GM23338 (cell line): Measurements from ENCODE around the gene H2BK1. TPM values are rescaled to one million over a fixed set of nuclear protein-coding genes. Genes with fewer than 3 reads are reported as not detected.

Source experiments
- ATAC-seq: fragments of 200-7000 bp; cut with Tn5 transposase; 3 replicates; pipeline ENCODE4 v1.9.1; 2020
- DNase-seq: peaks from one replicate; pipeline ENCODE4 v3.0.0-alpha.2; 2015; ENCODE audit warnings: low spot score
- H2AFZ ChIP-seq: fragments of 200-600 bp; sonication (generic); 2 replicates; pipeline ENCODE4 v1.8.0; 2016; ENCODE audit warnings: antibody characterized with exemption, mild to moderate bottlenecking, moderate library complexity
- H3F3A ChIP-seq: fragments of 200-600 bp; sonication (generic); replicated peaks from 2 replicates; pipeline ENCODE4 v1.8.0; 2017; ENCODE audit warnings: antibody characterized with exemption, mixed run types, low read depth
- H3K27ac ChIP-seq: fragments of 200-600 bp; sonication (generic); 2 replicates; pipeline ENCODE4 v1.6.1; 2016; ENCODE audit warnings: low read depth
- H3K27me3 ChIP-seq: fragments of 200-600 bp; sonication (generic); 2 replicates; pipeline ENCODE4 v1.8.0; 2016; ENCODE audit warnings: mild to moderate bottlenecking, mixed run types, moderate library complexity; ENCODE audit not compliant: insufficient read depth
- H3K36me3 ChIP-seq: fragments of 200-600 bp; sonication (generic); 2 replicates; pipeline ENCODE4 v1.8.0; 2016; ENCODE audit warnings: mild to moderate bottlenecking; ENCODE audit not compliant: insufficient read depth
- H3K4me1 ChIP-seq: fragments of 200-600 bp; sonication (generic); 2 replicates; pipeline ENCODE4 v1.8.0; 2016; ENCODE audit warnings: mild to moderate bottlenecking, moderate library complexity; ENCODE audit not compliant: insufficient read depth
- H3K4me2 ChIP-seq: fragments of 200-600 bp; sonication (generic); 2 replicates; pipeline ENCODE4 v1.7.1; 2017; ENCODE audit warnings: mixed run types
- H3K4me3 ChIP-seq: fragments of 200-600 bp; sonication (generic); 2 replicates; pipeline ENCODE4 v1.6.1; 2016; ENCODE audit warnings: mixed run types
- H3K79me2 ChIP-seq: fragments of 200-600 bp; sonication (generic); replicated peaks from 2 replicates; pipeline ENCODE4 v1.8.0; 2017; ENCODE audit warnings: mild to moderate bottlenecking; ENCODE audit not compliant: insufficient read depth
- H3K9me2 ChIP-seq: fragments of 200-600 bp; sonication (generic); 2 replicates; pipeline ENCODE4 v1.8.0; 2017; ENCODE audit not compliant: insufficient read depth
- H4K20me1 ChIP-seq: fragments of 200-600 bp; sonication (generic); replicated peaks from 2 replicates; pipeline ENCODE4 v1.8.0; 2017; ENCODE audit warnings: mild to moderate bottlenecking; ENCODE audit not compliant: insufficient read depth
- H3K27ac Mint-ChIP-seq: 2 replicates; pipeline ENCODE4 v1.8.0; 2020; ENCODE audit warnings: inconsistent platforms, mild to moderate bottlenecking, moderate library complexity, mixed read lengths
- H3K27me3 Mint-ChIP-seq: 3 replicates; pipeline ENCODE4 v1.8.0; 2022; ENCODE audit warnings: low read depth, mild to moderate bottlenecking, moderate library complexity, mixed read lengths, inconsistent platforms; ENCODE audit not compliant: insufficient read depth, poor library complexity
- H3K36me3 Mint-ChIP-seq: 3 replicates; pipeline ENCODE4 v1.8.0; 2021; ENCODE audit warnings: low read depth, mild to moderate bottlenecking, inconsistent platforms, moderate library complexity, mixed read lengths
- H3K4me1 Mint-ChIP-seq: 3 replicates; pipeline ENCODE4 v1.8.0; 2020; ENCODE audit warnings: mild to moderate bottlenecking, inconsistent platforms, mixed read lengths
- H3K4me3 Mint-ChIP-seq: 3 replicates; pipeline ENCODE4 v1.8.0; 2021; ENCODE audit warnings: moderate library complexity, mild to moderate bottlenecking, inconsistent platforms, mixed read lengths
- H3K9me3 Mint-ChIP-seq: 3 replicates; pipeline ENCODE4 v1.8.0; 2020; ENCODE audit warnings: moderate library complexity, mild to moderate bottlenecking, inconsistent platforms, mixed read lengths
- CREB1 ChIP-seq: fragments of 250-450 bp; sonication (Bioruptor Pico); IDR thresholded peaks from 2 replicates; pipeline ENCODE4 v1.5.0; 2020; ENCODE audit warnings: low read depth, mild to moderate bottlenecking, moderate library complexity
- EZH2 ChIP-seq: fragments of 200-600 bp; sonication (generic); IDR thresholded peaks from one replicate; pipeline ENCODE4 v1.8.0; 2017; ENCODE audit warnings: antibody characterized with exemption, mild to moderate bottlenecking, low read depth; ENCODE audit not compliant: unreplicated experiment
- EZH2phosphoT487 ChIP-seq: fragments of 200-600 bp; sonication (generic); IDR thresholded peaks from one replicate; pipeline ENCODE4 v1.8.1; 2018; ENCODE audit warnings: antibody characterized with exemption; ENCODE audit not compliant: unreplicated experiment
- JUNB ChIP-seq: IDR thresholded peaks from one replicate; pipeline ENCODE4 v1.6.1; 2016; ENCODE audit warnings: antibody characterized with exemption; ENCODE audit not compliant: unreplicated experiment
- NANOG ChIP-seq: IDR thresholded peaks from 2 replicates; pipeline ENCODE4 v1.6.1; 2016; ENCODE audit warnings: antibody characterized with exemption, borderline replicate concordance
- POLR2AphosphoS5 ChIP-seq: IDR thresholded peaks from 2 replicates; pipeline ENCODE4 v1.6.1; 2016; ENCODE audit warnings: antibody characterized with exemption, low read depth
- STAT1 ChIP-seq: IDR thresholded peaks from one replicate; pipeline ENCODE4 v1.6.1; 2016; ENCODE audit warnings: antibody characterized with exemption; ENCODE audit not compliant: unreplicated experiment
- ZNF114 ChIP-seq: fragments of 250-450 bp; sonication (Bioruptor Pico); IDR thresholded peaks from 2 replicates; pipeline ENCODE4 v1.5.0; 2020; ENCODE audit warnings: mild to moderate bottlenecking, moderate library complexity
- ZNF331 ChIP-seq: fragments of 250-450 bp; sonication (Bioruptor Pico); IDR thresholded peaks from 2 replicates; pipeline ENCODE4 v1.5.0; 2020; ENCODE audit warnings: low read depth, mild to moderate bottlenecking, moderate library complexity
- polyA plus RNA-seq: library from polyadenylated mRNA; unstranded; fragments of >200 nt; fragmentation: Nextera tagmentation; extraction: Ambion mirVana; gene quantifications from 2 replicates; pipeline ENCODE4 v1.2.1, GENCODE V29; 2016
- total RNA-seq: library from RNA; depleted of rRNA; stranded (reverse); fragments of >200 nt; shearing (Covaris generic); gene quantifications from 2 replicates; pipeline ENCODE4 v1.2.3, GENCODE V29; 2014
- TF ChIP-seq, protein P1 (sequence below): IDR thresholded peaks from 2 replicates; pipeline ENCODE4 v1.6.1; 2016; ENCODE audit warnings: antibody characterized with exemption
- TF ChIP-seq, protein P2 (sequence below): IDR thresholded peaks from one replicate; pipeline ENCODE4 v1.6.1; 2018; ENCODE audit warnings: antibody characterized with exemption; ENCODE audit not compliant: unreplicated experiment
- TF ChIP-seq, protein P3 (sequence below), 2 experiments: fragments of 200-600 bp in 1 of 2; sonication (generic) in 1 of 2; conservative IDR thresholded peaks; 2 replicates each; pipeline versions ENCODE4 v1.5.1 to v1.6.1; 2016 to 2017; ENCODE audit warnings: antibody characterized with exemption in 2 of 2, low read depth in 2 of 2, mild to moderate bottlenecking in 2 of 2, moderate library complexity in 1 of 2

The H2BK1 gene
- total and polyA plus RNA-seq, 2 experiments from 2014 or later, result not detected

DNA sequence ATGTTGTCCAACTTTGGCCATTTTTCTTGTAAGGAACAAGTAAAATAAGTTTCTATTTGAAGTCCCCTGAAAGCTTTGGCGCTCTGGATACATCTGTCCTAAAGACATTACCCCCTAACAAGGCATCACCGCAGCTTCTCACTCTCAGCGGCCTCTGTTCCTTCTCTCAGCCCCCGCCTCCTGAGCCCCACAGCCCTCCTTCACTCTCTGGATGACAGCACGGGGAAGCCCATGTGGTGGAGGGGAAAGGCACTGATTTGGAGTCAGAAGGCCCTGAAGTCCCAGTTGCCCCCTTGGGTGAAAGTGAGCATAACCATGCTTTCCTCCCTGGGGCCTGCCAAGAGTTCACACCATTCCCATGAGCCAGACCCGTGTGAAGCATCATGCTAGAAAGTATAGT lies 4.6 kb downstream of the H2BK1 start:
- H3K36me3 ChIP-seq, result no peaks in the 10 kb centered on the region
- peaks cover 22% of the 10 kb centered on the region for H3K27me3 Mint-ChIP-seq
- DNase-seq, result no peak

DNA sequence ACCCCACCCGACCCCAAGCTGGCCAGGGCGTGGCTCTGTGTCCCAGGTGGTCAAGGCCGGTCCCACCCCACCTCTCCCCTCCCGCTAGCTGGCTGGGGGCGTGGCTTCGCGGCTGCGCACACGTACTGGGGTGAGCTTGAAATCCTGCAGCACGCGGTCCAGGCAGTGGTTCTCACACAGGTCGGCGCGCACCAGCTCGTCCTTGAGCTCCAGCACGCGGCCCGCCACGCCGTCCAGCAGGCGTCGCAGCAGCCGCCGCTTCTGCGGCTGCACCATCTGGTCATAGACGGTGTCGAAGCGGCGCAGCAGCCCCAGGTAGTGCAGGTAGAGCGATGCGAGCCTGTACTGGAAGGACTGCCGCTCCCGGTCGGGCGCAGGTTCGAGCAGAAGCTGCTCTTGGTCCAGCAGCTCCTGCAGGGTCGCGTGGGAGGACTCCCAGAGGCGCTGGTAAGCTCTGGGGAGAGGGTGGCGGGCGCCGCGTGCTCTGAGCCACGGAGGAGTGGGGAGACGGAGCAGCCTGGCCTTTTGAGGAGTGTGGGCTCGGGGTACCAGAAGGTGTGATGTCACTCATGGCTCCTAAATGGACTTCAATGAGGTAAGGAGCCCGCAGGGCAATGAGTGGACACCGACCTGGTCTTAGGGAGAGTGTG lies 5.8 kb downstream of the H2BK1 start:
- H3K4me1 ChIP-seq, result no peaks in the 10 kb centered on the region
- no peaks in the 10 kb centered on the region for H3K9me2 ChIP-seq
- Mint-ChIP-seq H3K36me3 (no peaks in the 10 kb centered on the region; the same call in 2 of the 3 replicates), H3K4me3 (no peak overlapping the region), H3K27me3 (peaks cover 21% of the 10 kb centered on the region), H3K27ac (no peak overlapping the region), H3K4me1 (peaks cover 2% of the 10 kb centered on the region; the same call in 1 of the 3 replicates), H3K9me3 (no peaks in the 10 kb centered on the region)
- no peaks in the 10 kb centered on the region for H3K79me2 ChIP-seq
- no peaks in the 10 kb centered on the region for H3F3A ChIP-seq
- ATAC-seq (peak; percentile 17), DNase-seq (no peak)
- H3K27me3 ChIP-seq, result no peaks in the 10 kb centered on the region
- no peak overlapping the region for H3K4me2 ChIP-seq
- H4K20me1 ChIP-seq, result no peaks in the 10 kb centered on the region
- H3K27ac ChIP-seq, result no peak overlapping the region
- H2AFZ ChIP-seq, result 0 out of 2 replicates have a peak overlapping the region, but pooled peaks have one; percentile 18
- H3K36me3 ChIP-seq, result no peaks in the 10 kb centered on the region
- H3K4me3 ChIP-seq, result no peak overlapping the region
- no peak for TF ChIP-seq EZH2phosphoT487
- TF ChIP-seq, protein P1, sequence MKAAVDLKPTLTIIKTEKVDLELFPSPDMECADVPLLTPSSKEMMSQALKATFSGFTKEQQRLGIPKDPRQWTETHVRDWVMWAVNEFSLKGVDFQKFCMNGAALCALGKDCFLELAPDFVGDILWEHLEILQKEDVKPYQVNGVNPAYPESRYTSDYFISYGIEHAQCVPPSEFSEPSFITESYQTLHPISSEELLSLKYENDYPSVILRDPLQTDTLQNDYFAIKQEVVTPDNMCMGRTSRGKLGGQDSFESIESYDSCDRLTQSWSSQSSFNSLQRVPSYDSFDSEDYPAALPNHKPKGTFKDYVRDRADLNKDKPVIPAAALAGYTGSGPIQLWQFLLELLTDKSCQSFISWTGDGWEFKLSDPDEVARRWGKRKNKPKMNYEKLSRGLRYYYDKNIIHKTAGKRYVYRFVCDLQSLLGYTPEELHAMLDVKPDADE, result no peak
- TF ChIP-seq, protein P2, sequence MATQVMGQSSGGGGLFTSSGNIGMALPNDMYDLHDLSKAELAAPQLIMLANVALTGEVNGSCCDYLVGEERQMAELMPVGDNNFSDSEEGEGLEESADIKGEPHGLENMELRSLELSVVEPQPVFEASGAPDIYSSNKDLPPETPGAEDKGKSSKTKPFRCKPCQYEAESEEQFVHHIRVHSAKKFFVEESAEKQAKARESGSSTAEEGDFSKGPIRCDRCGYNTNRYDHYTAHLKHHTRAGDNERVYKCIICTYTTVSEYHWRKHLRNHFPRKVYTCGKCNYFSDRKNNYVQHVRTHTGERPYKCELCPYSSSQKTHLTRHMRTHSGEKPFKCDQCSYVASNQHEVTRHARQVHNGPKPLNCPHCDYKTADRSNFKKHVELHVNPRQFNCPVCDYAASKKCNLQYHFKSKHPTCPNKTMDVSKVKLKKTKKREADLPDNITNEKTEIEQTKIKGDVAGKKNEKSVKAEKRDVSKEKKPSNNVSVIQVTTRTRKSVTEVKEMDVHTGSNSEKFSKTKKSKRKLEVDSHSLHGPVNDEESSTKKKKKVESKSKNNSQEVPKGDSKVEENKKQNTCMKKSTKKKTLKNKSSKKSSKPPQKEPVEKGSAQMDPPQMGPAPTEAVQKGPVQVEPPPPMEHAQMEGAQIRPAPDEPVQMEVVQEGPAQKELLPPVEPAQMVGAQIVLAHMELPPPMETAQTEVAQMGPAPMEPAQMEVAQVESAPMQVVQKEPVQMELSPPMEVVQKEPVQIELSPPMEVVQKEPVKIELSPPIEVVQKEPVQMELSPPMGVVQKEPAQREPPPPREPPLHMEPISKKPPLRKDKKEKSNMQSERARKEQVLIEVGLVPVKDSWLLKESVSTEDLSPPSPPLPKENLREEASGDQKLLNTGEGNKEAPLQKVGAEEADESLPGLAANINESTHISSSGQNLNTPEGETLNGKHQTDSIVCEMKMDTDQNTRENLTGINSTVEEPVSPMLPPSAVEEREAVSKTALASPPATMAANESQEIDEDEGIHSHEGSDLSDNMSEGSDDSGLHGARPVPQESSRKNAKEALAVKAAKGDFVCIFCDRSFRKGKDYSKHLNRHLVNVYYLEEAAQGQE, result no peak
- TF ChIP-seq ZNF114 (CRISPR knock-in tag), result no peak
- TF ChIP-seq, protein P3, sequence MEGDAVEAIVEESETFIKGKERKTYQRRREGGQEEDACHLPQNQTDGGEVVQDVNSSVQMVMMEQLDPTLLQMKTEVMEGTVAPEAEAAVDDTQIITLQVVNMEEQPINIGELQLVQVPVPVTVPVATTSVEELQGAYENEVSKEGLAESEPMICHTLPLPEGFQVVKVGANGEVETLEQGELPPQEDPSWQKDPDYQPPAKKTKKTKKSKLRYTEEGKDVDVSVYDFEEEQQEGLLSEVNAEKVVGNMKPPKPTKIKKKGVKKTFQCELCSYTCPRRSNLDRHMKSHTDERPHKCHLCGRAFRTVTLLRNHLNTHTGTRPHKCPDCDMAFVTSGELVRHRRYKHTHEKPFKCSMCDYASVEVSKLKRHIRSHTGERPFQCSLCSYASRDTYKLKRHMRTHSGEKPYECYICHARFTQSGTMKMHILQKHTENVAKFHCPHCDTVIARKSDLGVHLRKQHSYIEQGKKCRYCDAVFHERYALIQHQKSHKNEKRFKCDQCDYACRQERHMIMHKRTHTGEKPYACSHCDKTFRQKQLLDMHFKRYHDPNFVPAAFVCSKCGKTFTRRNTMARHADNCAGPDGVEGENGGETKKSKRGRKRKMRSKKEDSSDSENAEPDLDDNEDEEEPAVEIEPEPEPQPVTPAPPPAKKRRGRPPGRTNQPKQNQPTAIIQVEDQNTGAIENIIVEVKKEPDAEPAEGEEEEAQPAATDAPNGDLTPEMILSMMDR (conservative IDR thresholded peaks at IDR 0.05; ENCODE audit: low read depth in 2 of 2), result no peak
- TF ChIP-seq JUNB, result no peak
- no peak for TF ChIP-seq STAT1
- no peak for TF ChIP-seq ZNF331 (CRISPR knock-in tag)
- no peak for TF ChIP-seq NANOG
- TF ChIP-seq EZH2, result no peak
- TF ChIP-seq POLR2AphosphoS5, result no peak
- no peak for TF ChIP-seq CREB1 (CRISPR knock-in tag)

More for the DNA sequence above, 4.6 kb downstream of the H2BK1 start:
- Histone ChIP-seq H3K4me1 (peaks cover 4% of the 10 kb centered on the region), H3K79me2 (no peaks in the 10 kb centered on the region), H3K27me3 (no peaks in the 10 kb centered on the region), H3K4me3 (no peak overlapping the region), H3K27ac (no peak overlapping the region), H2AFZ (no peak overlapping the region), H4K20me1 (no peaks in the 10 kb centered on the region), H3K4me2 (no peak overlapping the region), H3K9me2 (no peaks in the 10 kb centered on the region), H3F3A (no peaks in the 10 kb centered on the region)
- no peaks in the 10 kb centered on the region for H3K9me3 Mint-ChIP-seq
- H3K4me3 Mint-ChIP-seq, result no peak overlapping the region
- TF ChIP-seq NANOG (no peak), STAT1 (no peak), ZNF331 (CRISPR knock-in tag) (no peak)
- H3K4me1 Mint-ChIP-seq, result peaks cover 10% of the 10 kb centered on the region
- H3K27ac Mint-ChIP-seq, result no peak overlapping the region
- no peaks in the 10 kb centered on the region; the same call in 2 of the 3 replicates for H3K36me3 Mint-ChIP-seq
- ATAC-seq, result no peak
